Liver (tissue), 9 donors: Measurements from ENCODE around the gene NAGPA. TPM values are rescaled to one million over a fixed set of nuclear protein-coding genes. Genes with fewer than 3 reads are reported as not detected.

Source experiments
- DNase-seq: peaks from one replicate; pipeline ENCODE4 v3.0.0-alpha.2; 2017; ENCODE audit warnings: low spot score
- H3K27ac ChIP-seq, 2 donors: one replicate each; pipeline ENCODE4 v1.7.0; 2013; ENCODE audit warnings: inconsistent platforms in 2 of 2, low read length in 2 of 2, control low read depth in 1 of 2, low read depth in 1 of 2, mild to moderate bottlenecking in 1 of 2
- H3K27me3 ChIP-seq, 4 donors: one replicate each; pipeline versions ENCODE4 v1.6.1 to v1.7.0; 2013; ENCODE audit warnings: low read length in 3 of 4, inconsistent platforms in 1 of 4, mild to moderate bottlenecking in 1 of 4, moderate library complexity in 1 of 4; ENCODE audit not compliant: control insufficient read depth in 4 of 4, insufficient read depth in 4 of 4
- H3K36me3 ChIP-seq, 4 donors: one replicate each; pipeline versions ENCODE4 v1.6.1 to v1.7.0; 2013; ENCODE audit warnings: low read length in 3 of 4, mild to moderate bottlenecking in 3 of 4, low read depth in 1 of 4, moderate library complexity in 1 of 4; ENCODE audit not compliant: control insufficient read depth in 4 of 4, insufficient read depth in 3 of 4
- H3K4me1 ChIP-seq, 4 donors: one replicate each; pipeline versions ENCODE4 v1.6.1 to v1.7.0; 2013; ENCODE audit warnings: low read length in 3 of 4, mild to moderate bottlenecking in 3 of 4, moderate library complexity in 1 of 4; ENCODE audit not compliant: control insufficient read depth in 4 of 4, insufficient read depth in 4 of 4
- H3K4me3 ChIP-seq, 3 donors: one replicate each; pipeline versions ENCODE4 v1.6.1 to v1.7.0; 2013; ENCODE audit warnings: low read length in 3 of 3, control low read depth in 1 of 3, low read depth in 1 of 3, mild to moderate bottlenecking in 1 of 3
- H3K9ac ChIP-seq, 2 donors: one replicate each; pipeline ENCODE4 v1.7.0; 2013; ENCODE audit warnings: low read length in 2 of 2, mild to moderate bottlenecking in 2 of 2, moderate library complexity in 2 of 2, control low read depth in 1 of 2, low read depth in 1 of 2
- H3K9me3 ChIP-seq, 4 donors: one replicate each; pipeline versions ENCODE4 v1.6.1 to v1.7.0; 2013; ENCODE audit warnings: low read length in 3 of 4; ENCODE audit not compliant: control insufficient read depth in 4 of 4
- FOXA1 ChIP-seq: IDR thresholded peaks from 2 replicates; pipeline ENCODE4 v1.6.1; 2016; ENCODE audit warnings: antibody characterized with exemption
- FOXA2 ChIP-seq: IDR thresholded peaks from 2 replicates; pipeline ENCODE4 v1.6.1; 2016; ENCODE audit warnings: antibody characterized with exemption
- GABPA ChIP-seq, 2 donors: IDR thresholded peaks in 1 of 2; conservative IDR thresholded peaks in 1 of 2; 2 replicates each; pipeline ENCODE4 v1.6.1; 2016; ENCODE audit warnings: antibody characterized with exemption in 2 of 2, mild to moderate bottlenecking in 1 of 2, moderate library complexity in 1 of 2
- HNF4A ChIP-seq, 2 donors: conservative IDR thresholded peaks; 2 replicates each; pipeline ENCODE4 v1.6.1; 2016; ENCODE audit warnings: antibody characterized with exemption in 2 of 2, mild to moderate bottlenecking in 2 of 2
- HNF4G ChIP-seq: IDR thresholded peaks from 2 replicates; pipeline ENCODE4 v1.6.1; 2016; ENCODE audit warnings: antibody characterized with exemption
- NR2F2 ChIP-seq: IDR thresholded peaks from 2 replicates; pipeline ENCODE4 v1.6.1; 2016; ENCODE audit warnings: antibody characterized with exemption
- RXRA ChIP-seq, 2 donors: IDR thresholded peaks; 2 replicates each; pipeline ENCODE4 v1.6.1; 2017 to 2018; ENCODE audit warnings: antibody characterized with exemption in 2 of 2, mild to moderate bottlenecking in 1 of 2
- SP1 ChIP-seq: IDR thresholded peaks from 2 replicates; pipeline ENCODE4 v1.6.1; 2018; ENCODE audit warnings: antibody characterized with exemption, mild to moderate bottlenecking
- YY1 ChIP-seq: IDR thresholded peaks from 2 replicates; pipeline ENCODE4 v1.6.1; 2016; ENCODE audit warnings: antibody characterized with exemption, mild to moderate bottlenecking
- WGBS: extraction: QIAGEN DNeasy Blood & Tissue Kit; methylation state at CpG from one replicate; pipeline ENCODE4 v1.1.7; 2013; 5-methylcytosine and 5-hydroxymethylcytosine counted together
- polyA plus RNA-seq, 2 donors: library from polyadenylated mRNA; stranded (reverse) in 1 of 2; unstranded in 1 of 2; fragments of 200-250 nt in 1 of 2; fragments of >200 nt in 1 of 2; fragmentation: Nextera tagmentation in 1 of 2; extraction: Ambion mirVana in 1 of 2; gene quantifications; one replicate each; pipeline versions ENCODE4 v1.2.1 to v1.2.3, GENCODE V29; 2013 to 2015
- total RNA-seq, 2 donors: library from RNA; depleted of rRNA; stranded (reverse); fragments of >200 nt; gene quantifications; one replicate each; pipeline ENCODE4 v1.2.3, GENCODE V29; 2014
- TF ChIP-seq, protein P1 (sequence below): IDR thresholded peaks from 2 replicates; pipeline ENCODE4 v1.6.1; 2016; ENCODE audit warnings: antibody characterized with exemption
- TF ChIP-seq, protein P2 (sequence below): fragments of 150-350 bp; IDR thresholded peaks from 2 replicates; pipeline ENCODE4 v1.5.1; 2017; ENCODE audit warnings: improper control_type of control experiment, low read depth, low read length; ENCODE audit not compliant: missing input control
- TF ChIP-seq, protein P3 (sequence below): IDR thresholded peaks from 2 replicates; pipeline ENCODE4 v1.6.1; 2016; ENCODE audit warnings: antibody characterized with exemption
- TF ChIP-seq, protein P4 (sequence below): IDR thresholded peaks from 2 replicates; pipeline ENCODE4 v1.6.1; 2016; ENCODE audit warnings: antibody characterized with exemption, mild to moderate bottlenecking
- donor health status: healthy.
- donor health status: healthy.
- donor health status: healthy.
- donor health status: healthy.
- donor health status: healthy.

NAGPA gene
- total and polyA plus RNA-seq, 4 donors, result 5.4 to 13.4 (median 10.7) TPM

DNA sequence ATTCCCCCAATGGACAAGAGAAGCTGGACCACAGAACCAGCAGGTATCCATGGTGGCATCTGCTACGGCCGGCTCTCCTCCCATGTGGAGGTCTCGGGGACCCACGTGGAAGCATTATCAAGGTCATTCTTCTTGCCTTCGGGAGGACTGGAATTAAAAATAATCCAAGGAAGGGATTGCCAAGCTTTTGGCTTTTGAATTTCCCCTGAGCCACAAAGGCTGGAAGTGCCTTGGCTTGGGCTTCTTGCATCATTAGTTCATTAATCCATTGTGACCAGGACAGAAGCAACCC, 16.1 kb downstream of the NAGPA start:
- Histone ChIP-seq H3K4me3 (no peak overlapping the region), H3K9me3 (no peaks in the 10 kb centered on the region), H3K27me3 (no peaks in the 10 kb centered on the region), H3K9ac (no peak overlapping the region), H3K27ac (no peak overlapping the region), H3K4me1 (no peaks in the 10 kb centered on the region), H3K36me3 (no peaks in the 10 kb centered on the region)
- WGBS, result 88% methylated on average over 5 of the region's 5 CpGs
- no peak for DNase-seq
- TF ChIP-seq NR2F2 (no peak), RXRA (IDR thresholded peaks at IDR 0.05) (no peak), YY1 (no peak), FOXA1 (no peak), HNF4A (conservative IDR thresholded peaks at IDR 0.05) (no peak), GABPA (IDR thresholded peaks at IDR 0.05 in 1 of 2, conservative IDR thresholded peaks at IDR 0.05 in 1 of 2) (no peak)
- TF ChIP-seq, protein P1, sequence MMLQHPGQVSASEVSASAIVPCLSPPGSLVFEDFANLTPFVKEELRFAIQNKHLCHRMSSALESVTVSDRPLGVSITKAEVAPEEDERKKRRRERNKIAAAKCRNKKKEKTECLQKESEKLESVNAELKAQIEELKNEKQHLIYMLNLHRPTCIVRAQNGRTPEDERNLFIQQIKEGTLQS, result no peak
- TF ChIP-seq, protein P2, sequence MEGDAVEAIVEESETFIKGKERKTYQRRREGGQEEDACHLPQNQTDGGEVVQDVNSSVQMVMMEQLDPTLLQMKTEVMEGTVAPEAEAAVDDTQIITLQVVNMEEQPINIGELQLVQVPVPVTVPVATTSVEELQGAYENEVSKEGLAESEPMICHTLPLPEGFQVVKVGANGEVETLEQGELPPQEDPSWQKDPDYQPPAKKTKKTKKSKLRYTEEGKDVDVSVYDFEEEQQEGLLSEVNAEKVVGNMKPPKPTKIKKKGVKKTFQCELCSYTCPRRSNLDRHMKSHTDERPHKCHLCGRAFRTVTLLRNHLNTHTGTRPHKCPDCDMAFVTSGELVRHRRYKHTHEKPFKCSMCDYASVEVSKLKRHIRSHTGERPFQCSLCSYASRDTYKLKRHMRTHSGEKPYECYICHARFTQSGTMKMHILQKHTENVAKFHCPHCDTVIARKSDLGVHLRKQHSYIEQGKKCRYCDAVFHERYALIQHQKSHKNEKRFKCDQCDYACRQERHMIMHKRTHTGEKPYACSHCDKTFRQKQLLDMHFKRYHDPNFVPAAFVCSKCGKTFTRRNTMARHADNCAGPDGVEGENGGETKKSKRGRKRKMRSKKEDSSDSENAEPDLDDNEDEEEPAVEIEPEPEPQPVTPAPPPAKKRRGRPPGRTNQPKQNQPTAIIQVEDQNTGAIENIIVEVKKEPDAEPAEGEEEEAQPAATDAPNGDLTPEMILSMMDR, result no peak
- TF ChIP-seq, protein P3, sequence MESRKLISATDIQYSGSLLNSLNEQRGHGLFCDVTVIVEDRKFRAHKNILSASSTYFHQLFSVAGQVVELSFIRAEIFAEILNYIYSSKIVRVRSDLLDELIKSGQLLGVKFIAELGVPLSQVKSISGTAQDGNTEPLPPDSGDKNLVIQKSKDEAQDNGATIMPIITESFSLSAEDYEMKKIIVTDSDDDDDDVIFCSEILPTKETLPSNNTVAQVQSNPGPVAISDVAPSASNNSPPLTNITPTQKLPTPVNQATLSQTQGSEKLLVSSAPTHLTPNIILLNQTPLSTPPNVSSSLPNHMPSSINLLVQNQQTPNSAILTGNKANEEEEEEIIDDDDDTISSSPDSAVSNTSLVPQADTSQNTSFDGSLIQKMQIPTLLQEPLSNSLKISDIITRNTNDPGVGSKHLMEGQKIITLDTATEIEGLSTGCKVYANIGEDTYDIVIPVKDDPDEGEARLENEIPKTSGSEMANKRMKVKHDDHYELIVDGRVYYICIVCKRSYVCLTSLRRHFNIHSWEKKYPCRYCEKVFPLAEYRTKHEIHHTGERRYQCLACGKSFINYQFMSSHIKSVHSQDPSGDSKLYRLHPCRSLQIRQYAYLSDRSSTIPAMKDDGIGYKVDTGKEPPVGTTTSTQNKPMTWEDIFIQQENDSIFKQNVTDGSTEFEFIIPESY, result no peak

DNA sequence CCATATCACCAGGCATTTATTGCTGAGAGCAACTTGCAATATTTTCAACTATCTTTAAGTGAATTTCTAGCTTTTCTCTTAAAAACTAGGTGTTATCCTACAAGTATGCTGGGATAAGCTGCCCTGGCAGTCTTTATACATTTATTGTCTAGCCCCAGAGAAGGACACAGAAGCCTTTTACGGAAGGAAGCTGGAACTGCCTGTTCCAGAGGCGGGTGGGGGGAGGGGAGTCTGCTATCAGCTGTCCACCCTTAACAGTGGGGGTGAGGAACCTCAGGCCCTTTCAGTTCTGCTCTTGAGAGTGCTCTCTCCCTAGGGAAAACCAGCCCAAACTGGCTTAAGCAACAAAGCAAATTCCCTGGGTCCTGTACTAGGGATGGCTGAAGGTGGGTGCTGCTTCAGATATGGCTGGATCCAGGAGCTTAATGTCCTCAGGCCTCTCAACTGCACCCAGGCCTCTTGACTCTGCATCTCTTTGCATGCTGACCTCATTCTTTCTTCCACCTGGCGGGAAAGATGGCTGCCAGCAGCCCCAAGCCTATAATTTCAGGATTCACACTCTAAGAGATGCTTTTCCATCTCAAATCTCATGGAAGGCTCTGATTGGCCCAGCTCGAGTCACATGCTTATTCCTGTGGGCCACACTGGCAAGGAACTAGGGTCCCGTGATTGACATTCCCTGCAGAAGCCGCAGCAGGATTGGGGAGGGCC, 16.6 kb downstream of the NAGPA start:
- H3K36me3 ChIP-seq, result no peaks in the 10 kb centered on the region
- H3K27ac ChIP-seq, result no peak overlapping the region
- no peak overlapping the region for H3K9ac ChIP-seq
- no peaks in the 10 kb centered on the region for H3K9me3 ChIP-seq
- H3K4me1 ChIP-seq, result no peaks in the 10 kb centered on the region
- no peak overlapping the region for H3K4me3 ChIP-seq
- DNase-seq, result no peak
- no peaks in the 10 kb centered on the region for H3K27me3 ChIP-seq
- TF ChIP-seq, protein P4, sequence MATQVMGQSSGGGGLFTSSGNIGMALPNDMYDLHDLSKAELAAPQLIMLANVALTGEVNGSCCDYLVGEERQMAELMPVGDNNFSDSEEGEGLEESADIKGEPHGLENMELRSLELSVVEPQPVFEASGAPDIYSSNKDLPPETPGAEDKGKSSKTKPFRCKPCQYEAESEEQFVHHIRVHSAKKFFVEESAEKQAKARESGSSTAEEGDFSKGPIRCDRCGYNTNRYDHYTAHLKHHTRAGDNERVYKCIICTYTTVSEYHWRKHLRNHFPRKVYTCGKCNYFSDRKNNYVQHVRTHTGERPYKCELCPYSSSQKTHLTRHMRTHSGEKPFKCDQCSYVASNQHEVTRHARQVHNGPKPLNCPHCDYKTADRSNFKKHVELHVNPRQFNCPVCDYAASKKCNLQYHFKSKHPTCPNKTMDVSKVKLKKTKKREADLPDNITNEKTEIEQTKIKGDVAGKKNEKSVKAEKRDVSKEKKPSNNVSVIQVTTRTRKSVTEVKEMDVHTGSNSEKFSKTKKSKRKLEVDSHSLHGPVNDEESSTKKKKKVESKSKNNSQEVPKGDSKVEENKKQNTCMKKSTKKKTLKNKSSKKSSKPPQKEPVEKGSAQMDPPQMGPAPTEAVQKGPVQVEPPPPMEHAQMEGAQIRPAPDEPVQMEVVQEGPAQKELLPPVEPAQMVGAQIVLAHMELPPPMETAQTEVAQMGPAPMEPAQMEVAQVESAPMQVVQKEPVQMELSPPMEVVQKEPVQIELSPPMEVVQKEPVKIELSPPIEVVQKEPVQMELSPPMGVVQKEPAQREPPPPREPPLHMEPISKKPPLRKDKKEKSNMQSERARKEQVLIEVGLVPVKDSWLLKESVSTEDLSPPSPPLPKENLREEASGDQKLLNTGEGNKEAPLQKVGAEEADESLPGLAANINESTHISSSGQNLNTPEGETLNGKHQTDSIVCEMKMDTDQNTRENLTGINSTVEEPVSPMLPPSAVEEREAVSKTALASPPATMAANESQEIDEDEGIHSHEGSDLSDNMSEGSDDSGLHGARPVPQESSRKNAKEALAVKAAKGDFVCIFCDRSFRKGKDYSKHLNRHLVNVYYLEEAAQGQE, result no peak
- TF ChIP-seq HNF4G (no peak), HNF4A (conservative IDR thresholded peaks at IDR 0.05) (no peak), SP1 (no peak), FOXA2 (no peak)
- TF ChIP-seq, protein P1, result no peak
- WGBS, result 70% methylated on average over 6 of the region's 6 CpGs
